ENCODE measurements around the gene CHN2. TPM values are rescaled to one million over a fixed set of nuclear protein-coding genes. Genes with fewer than 3 reads are reported as not detected.

The CHN2 gene
- total RNA-seq, 4 donors from 2014 or later = 8.0 to 9.8 (median 8.9) TPM

DNA sequence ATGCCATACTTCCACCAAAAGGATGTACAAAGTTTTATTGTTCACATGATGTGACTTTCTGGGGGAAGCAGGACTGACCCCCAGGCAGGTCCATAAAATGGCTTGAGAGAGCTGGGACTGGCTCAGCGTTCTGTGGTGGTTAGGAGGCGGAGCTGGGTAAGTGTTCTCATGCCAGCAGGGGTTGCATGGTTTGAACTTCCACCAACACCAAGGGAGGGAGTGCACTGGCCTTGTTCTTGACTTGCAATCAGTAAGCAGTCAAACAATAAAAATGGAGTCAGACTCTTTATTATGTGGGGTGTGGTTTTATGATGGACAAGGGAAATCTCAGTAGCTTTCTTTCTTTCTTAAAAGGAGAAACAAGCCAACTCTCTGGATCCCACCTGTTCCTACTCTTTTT, 273.6 kb downstream of the CHN2 start:
- Histone ChIP-seq H3K27ac (replicated peaks in 1 of 4) (no peak overlapping the region), H3K9me3 (no peaks in the 10 kb centered on the region), H3K4me3 (no peak overlapping the region), H3K4me1 (peaks cover 0 to 4% (median 0%) of the 10 kb centered on the region in 4 donors), H3K27me3 (no peaks in the 10 kb centered on the region), H3K36me3 (no peaks in the 10 kb centered on the region)
- intact Hi-C loops (cut with DNase I) = no loop called here
- no peak for TF ChIP-seq POLR2A (IDR thresholded peaks at IDR 0.05; ENCODE audit: low read depth)
- TF ChIP-seq EP300 (IDR thresholded peaks at IDR 0.05) = no peak
- TF ChIP-seq, protein P1, sequence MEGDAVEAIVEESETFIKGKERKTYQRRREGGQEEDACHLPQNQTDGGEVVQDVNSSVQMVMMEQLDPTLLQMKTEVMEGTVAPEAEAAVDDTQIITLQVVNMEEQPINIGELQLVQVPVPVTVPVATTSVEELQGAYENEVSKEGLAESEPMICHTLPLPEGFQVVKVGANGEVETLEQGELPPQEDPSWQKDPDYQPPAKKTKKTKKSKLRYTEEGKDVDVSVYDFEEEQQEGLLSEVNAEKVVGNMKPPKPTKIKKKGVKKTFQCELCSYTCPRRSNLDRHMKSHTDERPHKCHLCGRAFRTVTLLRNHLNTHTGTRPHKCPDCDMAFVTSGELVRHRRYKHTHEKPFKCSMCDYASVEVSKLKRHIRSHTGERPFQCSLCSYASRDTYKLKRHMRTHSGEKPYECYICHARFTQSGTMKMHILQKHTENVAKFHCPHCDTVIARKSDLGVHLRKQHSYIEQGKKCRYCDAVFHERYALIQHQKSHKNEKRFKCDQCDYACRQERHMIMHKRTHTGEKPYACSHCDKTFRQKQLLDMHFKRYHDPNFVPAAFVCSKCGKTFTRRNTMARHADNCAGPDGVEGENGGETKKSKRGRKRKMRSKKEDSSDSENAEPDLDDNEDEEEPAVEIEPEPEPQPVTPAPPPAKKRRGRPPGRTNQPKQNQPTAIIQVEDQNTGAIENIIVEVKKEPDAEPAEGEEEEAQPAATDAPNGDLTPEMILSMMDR (IDR thresholded peaks at IDR 0.05) = no peak
- TF ChIP-seq POLR2AphosphoS5 (IDR thresholded peaks at IDR 0.05) = no peak
- 86% methylated on average over 2 of the region's 2 CpGs for WGBS
- no peak for DNase-seq (ENCODE audit: extremely low spot score)

DNA sequence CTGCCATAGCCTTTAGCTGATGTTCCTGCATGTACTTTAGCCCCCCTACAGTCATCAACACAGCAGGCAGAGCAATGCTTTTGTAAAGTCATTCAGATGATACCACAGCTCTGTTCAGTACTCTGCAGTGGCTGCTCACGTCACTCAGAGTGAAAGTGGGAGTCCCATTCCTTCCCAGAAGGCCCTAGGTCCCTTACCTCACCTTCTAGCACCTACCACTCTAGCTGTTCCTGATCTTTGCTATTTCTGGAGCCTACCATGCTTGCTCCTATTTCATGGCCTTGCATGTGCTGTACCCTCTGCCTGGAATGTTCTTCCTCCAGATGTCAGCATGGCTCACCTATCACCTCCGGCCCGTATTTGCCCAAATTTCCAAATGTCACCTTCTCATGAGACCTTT, 274.7 kb downstream of the CHN2 start:
- Histone ChIP-seq H3K9me3 (no peaks in the 10 kb centered on the region), H3K4me1 (peaks cover 0 to 4% (median 0%) of the 10 kb centered on the region in 4 donors), H3K36me3 (no peaks in the 10 kb centered on the region), H3K27ac (replicated peaks in 1 of 4) (no peak overlapping the region), H3K4me3 (no peak overlapping the region), H3K27me3 (no peaks in the 10 kb centered on the region)
- no peak for TF ChIP-seq POLR2AphosphoS5 (IDR thresholded peaks at IDR 0.05)
- TF ChIP-seq POLR2A (IDR thresholded peaks at IDR 0.05; ENCODE audit: low read depth) = no peak
- TF ChIP-seq, protein P1 (IDR thresholded peaks at IDR 0.05) = no peak
- TF ChIP-seq EP300 (IDR thresholded peaks at IDR 0.05) = no peak
- intact Hi-C loops (cut with DNase I) = no loop called here
- DNase-seq (ENCODE audit: extremely low spot score) = peak; percentile 79
- 91% methylated on average over 3 of the region's 3 CpGs for WGBS

DNA sequence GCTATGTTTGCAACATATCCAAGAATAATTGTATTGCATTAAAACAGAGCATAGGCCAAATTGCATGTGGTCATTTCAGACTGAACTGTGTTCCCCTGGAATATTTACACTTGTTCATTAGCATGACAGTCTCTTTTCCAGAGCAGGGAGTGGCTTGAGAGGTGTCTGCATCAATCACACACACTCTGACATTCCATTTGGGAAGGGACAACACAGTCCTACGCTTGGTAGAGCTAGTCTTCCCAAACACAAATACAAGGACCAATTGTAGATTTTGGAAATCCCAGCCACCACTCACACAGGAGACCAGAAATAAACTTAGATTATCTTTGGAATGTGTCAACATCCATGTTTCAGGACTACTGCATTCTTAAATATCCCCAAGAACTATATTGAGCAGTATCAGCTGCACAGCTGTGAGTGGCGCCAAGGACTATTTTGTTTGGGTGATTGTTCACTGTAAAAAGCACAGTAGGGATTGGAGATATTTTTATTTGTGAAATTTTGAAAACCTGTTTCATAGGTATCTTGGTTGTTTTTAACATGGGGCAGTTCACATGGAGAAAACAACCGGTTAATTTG, 275.5 kb downstream of the CHN2 start:
- no peak overlapping the region for H3K27ac ChIP-seq (replicated peaks in 1 of 4)
- 100% methylated on average over 3 of the region's 3 CpGs for WGBS

DNA sequence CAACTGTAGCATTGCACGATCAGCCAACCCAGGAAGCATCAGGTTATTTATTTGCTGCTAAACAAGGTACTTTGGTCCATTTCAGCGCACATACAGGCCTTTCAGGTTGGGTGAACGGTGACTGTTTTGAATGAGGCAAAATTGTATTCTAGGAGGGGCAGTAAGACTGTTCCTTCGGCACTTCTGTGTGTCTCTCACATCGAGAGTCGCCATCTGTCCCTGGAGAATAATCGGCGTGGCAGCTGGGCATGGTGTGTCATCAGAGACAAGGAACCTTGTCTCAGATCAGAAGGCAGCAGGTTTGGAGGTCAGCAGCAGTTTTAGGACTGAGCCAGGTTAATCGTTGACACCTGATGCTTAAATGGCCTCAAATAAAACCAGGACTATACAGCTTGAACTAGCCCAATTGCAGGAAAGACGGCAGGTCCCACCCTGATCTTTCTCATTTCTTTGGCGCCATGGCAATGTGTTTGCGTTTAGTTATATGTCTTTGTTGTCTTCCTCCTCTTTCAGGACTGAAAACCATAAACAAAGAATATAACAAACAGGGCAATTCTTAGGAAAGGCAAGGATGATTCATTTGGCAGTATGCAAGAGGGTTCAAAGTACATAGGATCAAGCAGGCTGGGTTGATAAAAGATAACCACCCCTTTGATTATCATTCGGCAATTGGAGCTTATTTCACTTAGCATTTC, 277.0 kb downstream of the CHN2 start:
- Histone ChIP-seq H3K36me3 (no peaks in the 10 kb centered on the region), H3K27ac (replicated peaks in 1 of 4) (no peak overlapping the region), H3K4me1 (peaks cover 0 to 4% (median 0%) of the 10 kb centered on the region in 4 donors), H3K9me3 (no peaks in the 10 kb centered on the region), H3K4me3 (no peak overlapping the region), H3K27me3 (no peaks in the 10 kb centered on the region)
- DNase-seq (ENCODE audit: extremely low spot score) = peak; percentile 60
- intact Hi-C loops (cut with DNase I) = no loop called here
- TF ChIP-seq EP300 (IDR thresholded peaks at IDR 0.05) (no peak), POLR2AphosphoS5 (IDR thresholded peaks at IDR 0.05) (no peak), POLR2A (IDR thresholded peaks at IDR 0.05; ENCODE audit: low read depth) (no peak)
- TF ChIP-seq, protein P1 (IDR thresholded peaks at IDR 0.05) = no peak
- WGBS = 89% methylated on average over 12 of the region's 13 CpGs

More for the DNA sequence above, 275.5 kb downstream of the CHN2 start:
- DNase-seq (ENCODE audit: extremely low spot score) = peak; percentile 31
- intact Hi-C loops (cut with DNase I) = no loop called here
- no peaks in the 10 kb centered on the region for H3K27me3 ChIP-seq
- no peak for TF ChIP-seq EP300 (IDR thresholded peaks at IDR 0.05)
- TF ChIP-seq, protein P1 (IDR thresholded peaks at IDR 0.05) = no peak
- TF ChIP-seq POLR2A (IDR thresholded peaks at IDR 0.05; ENCODE audit: low read depth) = no peak
- TF ChIP-seq POLR2AphosphoS5 (IDR thresholded peaks at IDR 0.05) = no peak
- peaks cover 0 to 4% (median 0%) of the 10 kb centered on the region in 4 donors for H3K4me1 ChIP-seq
- H3K9me3 ChIP-seq = no peaks in the 10 kb centered on the region
- no peak overlapping the region for H3K4me3 ChIP-seq
- no peaks in the 10 kb centered on the region for H3K36me3 ChIP-seq
